Fibroblast of lung (primary cell): ENCODE measurements around the gene TOPBP1.

Experiments used
- CTCF ChIP-seq, 2 donors: IDR thresholded peaks in 1 of 2; conservative IDR thresholded peaks in 1 of 2; 1 replicate in 1 of 2; 2 replicates in 1 of 2; pipeline ENCODE4 v1.5.1; 2011 to 2012; ENCODE audit warnings: low read length in 2 of 2, control low read depth in 1 of 2, inconsistent platforms in 1 of 2, low read depth in 1 of 2, mild to moderate bottlenecking in 1 of 2
- EZH2 ChIP-seq: IDR thresholded peaks from 2 replicates; pipeline ENCODE4 v1.5.1; 2012; ENCODE audit warnings: low read length, control low read depth, mild to moderate bottlenecking; ENCODE audit errors: missing control alignments

GRCh38 chr3:133655731-133656515, 5.8 kb downstream of the TOPBP1 start:
- TF ChIP-seq CTCF (conservative IDR thresholded peaks at IDR 0.05 in 1 of 2, IDR thresholded peaks at IDR 0.05 in 1 of 2; ENCODE audit: low read depth in 1 of 2, low read length in 2 of 2) (no peak), EZH2 (no peak)
